K562 treated with DMSO at 1 percent for 48 hours (cell line): ENCODE measurements around the gene CPXM2. TPM values are rescaled to one million over a fixed set of nuclear protein-coding genes. Genes with fewer than 3 reads are reported as not detected.

Experiments used
- total RNA-seq: library from RNA; unstranded; fragments of 300-600 nt; gene quantifications from 2 replicates; pipeline ENCODE4 v1.2.3, GENCODE V29; 2022; ENCODE audit warnings: low replicate concordance; ENCODE audit errors: extremely low read depth

CPXM2 gene
- not detected in 2 replicates for total RNA-seq

GRCh38 chr10:123891144-123892071 is at the start of gene CPXM2:
Gene CPXM2, minus strand, starts transcription at chr10:123891807. Its CDS starts 148 bp downstream, at chr10:123891659.

Other genes with a start within 250 kb of the CPXM2 start
- gene GPR26, start 225.5 kb downstream of the CPXM2 start, total RNA-seq = not detected in 2 replicates
- not detected in 2 replicates for gene CHST15, start 201.8 kb upstream of the CPXM2 start, total RNA-seq